Breast epithelium (tissue), 4 donors: ENCODE data around the gene MTHFD2L. TPM values are rescaled to one million over a fixed set of nuclear protein-coding genes. Genes with fewer than 3 reads are reported as not detected.

Experiments used
- DNase-seq, 2 donors: peaks; one replicate each; pipeline ENCODE4 v3.0.0-alpha.2; 2019; ENCODE audit warnings: low spot score in 2 of 2
- H3K27ac ChIP-seq, 2 donors: fragments of 200-600 bp; sonication (generic) in 1 of 2; one replicate each; pipeline ENCODE4 v1.5.1; 2016 to 2019; ENCODE audit warnings: mild to moderate bottlenecking in 1 of 2
- H3K27me3 ChIP-seq, 2 donors: fragments of 200-600 bp; sonication (generic) in 1 of 2; one replicate each; pipeline versions ENCODE4 v1.5.1 to v1.6.0; 2017 to 2019; ENCODE audit warnings: control low read depth in 1 of 2, mild to moderate bottlenecking in 1 of 2
- H3K36me3 ChIP-seq: fragments of 200-600 bp; one replicate; pipeline ENCODE4 v1.5.1; 2019
- H3K4me1 ChIP-seq, 2 donors: fragments of 200-600 bp; sonication (generic); one replicate each; pipeline ENCODE4 v1.5.1; 2016 to 2019; ENCODE audit warnings: control low read depth in 1 of 2
- H3K4me3 ChIP-seq, 3 donors: fragments of 200-600 bp; sonication (generic); 1 replicate in 2 of 3; 2 replicates in 1 of 3; pipeline ENCODE4 v1.5.1; 2016 to 2019; ENCODE audit warnings: mild to moderate bottlenecking in 3 of 3, moderate library complexity in 2 of 3
- H3K9me3 ChIP-seq, 2 donors: fragments of 200-600 bp; sonication (generic) in 1 of 2; one replicate each; pipeline ENCODE4 v1.5.1; 2016 to 2019; ENCODE audit warnings: control low read depth in 1 of 2
- CTCF ChIP-seq, 3 donors: fragments of 450-650 bp; IDR thresholded peaks; one replicate each; pipeline ENCODE4 v1.5.1; 2016 to 2017; ENCODE audit warnings: antibody characterized with exemption in 3 of 3, mild to moderate bottlenecking in 3 of 3, moderate library complexity in 3 of 3
- POLR2A ChIP-seq: fragments of 450-650 bp; IDR thresholded peaks from one replicate; pipeline ENCODE4 v1.6.1; 2016; ENCODE audit warnings: antibody characterized with exemption, mild to moderate bottlenecking, moderate library complexity
- POLR2AphosphoS5 ChIP-seq, 3 donors: sonication (generic); formaldehyde crosslinking; IDR thresholded peaks; one replicate each; pipeline ENCODE4 v1.6.1; 2017; ENCODE audit warnings: antibody characterized with exemption in 3 of 3
- intact Hi-C: fragments of 100-400 bp; cut with DNase I; formaldehyde crosslinking; loops from one replicate; pipeline ENCODE4 v1.15.1; 2023; ENCODE audit warnings: low total_unique reads
- total RNA-seq, 3 donors: library from RNA; depleted of rRNA; stranded (reverse); fragments of >200 nt; gene quantifications; one replicate each; pipeline ENCODE4 v1.1.0, GENCODE V29; 2016

MTHFD2L gene
- total RNA-seq, 3 donors from 2014 or later, result 20.5 to 48.1 (median 29.2) TPM

- Histone ChIP-seq H3K27ac (no peak overlapping the region), H3K4me3 (no peak overlapping the region), H3K27me3 (no peaks in the 10 kb centered on the region), H3K36me3 (no peaks in the 10 kb centered on the region), H3K9me3 (no peaks in the 10 kb centered on the region), H3K4me1 (no peaks in the 10 kb centered on the region)
- TF ChIP-seq CTCF (IDR thresholded peaks at IDR 0.05) (no peak), POLR2A (no peak), POLR2AphosphoS5 (IDR thresholded peaks at IDR 0.05) (no peak)
- DNase-seq, result no peak
- intact Hi-C loops, result no loop called here
Observed at GRCh38 chr4:74322301-74322700, 164.4 kb downstream of the MTHFD2L start.

GRCh38 chr4:74323663-74324062 is 165.7 kb downstream of the MTHFD2L start:
- intact Hi-C loops, result no loop called here
- no peak overlapping the region for H3K27ac ChIP-seq
- no peak for TF ChIP-seq POLR2A
- TF ChIP-seq POLR2AphosphoS5 (IDR thresholded peaks at IDR 0.05), result no peak
- TF ChIP-seq CTCF (IDR thresholded peaks at IDR 0.05), result no peak
- no peaks in the 10 kb centered on the region for H3K9me3 ChIP-seq
- no peak overlapping the region for H3K4me3 ChIP-seq
- H3K27me3 ChIP-seq, result no peaks in the 10 kb centered on the region
- no peaks in the 10 kb centered on the region for H3K36me3 ChIP-seq
- no peak for DNase-seq
- H3K4me1 ChIP-seq, result no peaks in the 10 kb centered on the region

- H3K9me3 ChIP-seq, result no peaks in the 10 kb centered on the region
- TF ChIP-seq POLR2AphosphoS5 (IDR thresholded peaks at IDR 0.05), result no peak
- TF ChIP-seq POLR2A, result no peak
- TF ChIP-seq CTCF (IDR thresholded peaks at IDR 0.05), result no peak
- H3K36me3 ChIP-seq, result no peaks in the 10 kb centered on the region
- H3K27ac ChIP-seq, result no peak overlapping the region
- DNase-seq, result no peak
- H3K4me1 ChIP-seq, result no peaks in the 10 kb centered on the region
- H3K27me3 ChIP-seq, result no peaks in the 10 kb centered on the region
- no peak overlapping the region for H3K4me3 ChIP-seq
- intact Hi-C loops, result no loop called here
Observed at GRCh38 chr4:74324262-74324661, 166.3 kb downstream of the MTHFD2L start.

DNA sequence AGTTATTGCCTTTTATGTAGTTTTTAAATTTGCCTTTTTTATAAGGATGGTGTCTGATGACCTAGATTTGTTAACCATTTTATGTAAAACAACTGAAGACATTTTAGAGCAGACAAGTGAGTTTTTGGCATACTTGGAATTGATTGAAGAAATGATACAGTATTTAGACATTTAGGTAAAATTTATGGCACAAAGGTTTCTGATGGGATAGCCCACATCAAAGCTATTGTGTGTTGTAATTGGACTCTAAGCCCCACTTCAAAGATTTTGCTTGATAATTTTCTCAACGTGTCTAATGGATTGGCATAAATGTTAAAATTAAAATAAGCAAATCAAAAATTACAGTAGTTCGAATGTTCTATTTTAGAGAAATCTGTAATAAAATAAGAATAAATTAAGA is 168.0 kb downstream of the MTHFD2L start:
- H3K9me3 ChIP-seq, result no peaks in the 10 kb centered on the region

GRCh38 chr4:74327762-74328161 is 169.8 kb downstream of the MTHFD2L start:
- Histone ChIP-seq H3K27ac (no peak overlapping the region), H3K36me3 (no peaks in the 10 kb centered on the region), H3K9me3 (no peaks in the 10 kb centered on the region), H3K4me1 (no peaks in the 10 kb centered on the region), H3K27me3 (no peaks in the 10 kb centered on the region), H3K4me3 (no peak overlapping the region)
- intact Hi-C loops, result no loop called here
- TF ChIP-seq POLR2AphosphoS5 (IDR thresholded peaks at IDR 0.05), result no peak
- no peak for TF ChIP-seq POLR2A
- TF ChIP-seq CTCF (IDR thresholded peaks at IDR 0.05), result no peak
- DNase-seq, result no peak

More for the DNA sequence above, 168.0 kb downstream of the MTHFD2L start:
- no peaks in the 10 kb centered on the region for H3K4me1 ChIP-seq
- H3K27me3 ChIP-seq, result no peaks in the 10 kb centered on the region
- no peaks in the 10 kb centered on the region for H3K36me3 ChIP-seq
- no peak for DNase-seq
- H3K27ac ChIP-seq, result no peak overlapping the region
- TF ChIP-seq POLR2A (no peak), CTCF (IDR thresholded peaks at IDR 0.05) (no peak), POLR2AphosphoS5 (IDR thresholded peaks at IDR 0.05) (no peak)
- intact Hi-C loops, result no loop called here
- H3K4me3 ChIP-seq, result no peak overlapping the region
